ENCODE measurements around the gene STRIP2.
"Not testable (repeated sequence)": the region's sequence is repeated elsewhere in the genome, so short reads cannot be mapped to it uniquely, and the experiment has no call there.

Gene STRIP2

GRCh38 chr7:129456421-129456820, 22.2 kb downstream of the STRIP2 start:
- DNase-seq (ENCODE audit: low read depth) = no peak

GRCh38 chr7:129457101-129457500, 22.9 kb downstream of the STRIP2 start:
- DNase-seq (ENCODE audit: low read depth) = no peak

- no peak for DNase-seq (ENCODE audit: low read depth)
These were observed 23.9 kb downstream of the STRIP2 start for GRCh38 chr7:129458171-129458570.

- DNase-seq (ENCODE audit: low read depth) = no peak
These were observed 27.6 kb downstream of the STRIP2 start for GRCh38 chr7:129461809-129462208.

GRCh38 chr7:129462420-129462819, 28.2 kb downstream of the STRIP2 start:
- no peak for DNase-seq (ENCODE audit: low read depth)

- no peak for DNase-seq (ENCODE audit: low read depth)
These were observed 30.0 kb downstream of the STRIP2 start for GRCh38 chr7:129464194-129464593.

GRCh38 chr7:129465080-129465479, 30.8 kb downstream of the STRIP2 start:
- no peak for DNase-seq (ENCODE audit: low read depth)

- no peak for DNase-seq (ENCODE audit: low read depth)
These were observed 32.6 kb downstream of the STRIP2 start for GRCh38 chr7:129466796-129467195.

- no peak for DNase-seq (ENCODE audit: low read depth)
These were observed 33.9 kb downstream of the STRIP2 start for GRCh38 chr7:129468087-129468486.

GRCh38 chr7:129468547-129468946, 34.3 kb downstream of the STRIP2 start:
- no peak for DNase-seq (ENCODE audit: low read depth)

- no peak for DNase-seq (ENCODE audit: low read depth)
These were observed 35.7 kb downstream of the STRIP2 start for GRCh38 chr7:129469930-129470329.

GRCh38 chr7:129470411-129470810, 36.2 kb downstream of the STRIP2 start:
- no peak for DNase-seq (ENCODE audit: low read depth)

GRCh38 chr7:129471402-129471827, 37.2 kb downstream of the STRIP2 start:
- no peak for DNase-seq (ENCODE audit: low read depth)

GRCh38 chr7:129475931-129476330, 41.7 kb downstream of the STRIP2 start:
- DNase-seq (ENCODE audit: low read depth) = not testable (repeated sequence)

- not testable (repeated sequence) for DNase-seq (ENCODE audit: low read depth)
These were observed 42.2 kb downstream of the STRIP2 start for GRCh38 chr7:129476398-129476797.

- DNase-seq (ENCODE audit: low read depth) = no peak
These were observed 45.6 kb downstream of the STRIP2 start for GRCh38 chr7:129479831-129480230.

GRCh38 chr7:129480674-129481363, 46.6 kb downstream of the STRIP2 start:
- DNase-seq (ENCODE audit: low read depth) = no peak

GRCh38 chr7:129481376-129481775, 47.1 kb downstream of the STRIP2 start:
- DNase-seq (ENCODE audit: low read depth) = not testable (repeated sequence)

- no peak for DNase-seq (ENCODE audit: low read depth)
These were observed 48.5 kb downstream of the STRIP2 start for GRCh38 chr7:129482781-129483180.

- no peak for DNase-seq (ENCODE audit: low read depth)
These were observed 55.3 kb downstream of the STRIP2 start for GRCh38 chr7:129489491-129489890.

GRCh38 chr7:129492391-129492790, 58.2 kb downstream of the STRIP2 start:
- no peak for DNase-seq (ENCODE audit: low read depth)

- no peak for DNase-seq (ENCODE audit: low read depth)
These were observed 59.3 kb downstream of the STRIP2 start for GRCh38 chr7:129493555-129493954.

- no peak for DNase-seq (ENCODE audit: low read depth)
These were observed 59.8 kb downstream of the STRIP2 start for GRCh38 chr7:129494041-129494440.

- no peak for DNase-seq (ENCODE audit: low read depth)
These were observed 61.8 kb downstream of the STRIP2 start for GRCh38 chr7:129495987-129496386.

Data from activated T-cell treated with anti-CD3 and anti-CD28 coated beads for 24 hours (primary cell).